SK-N-SH treated with all-trans-retinoic acid at 6 μM for 48 hours (cell line): Measurements from ENCODE around the gene ANKRD42.
A peak's percentile ranks its signal among the peaks of the same experiment; 100 is the strongest.

Experiments
- ATAC-seq: fragments of 200-7000 bp; cut with Tn5 transposase; 3 replicates; pipeline ENCODE4 v1.9.1; 2020; ENCODE audit warnings: mild to moderate bottlenecking, moderate library complexity
- ARNTL ChIP-seq: fragments of 450-650 bp; formaldehyde crosslinking; IDR thresholded peaks from 2 replicates; pipeline ENCODE4 v1.5.0; 2020; ENCODE audit warnings: low read depth, mild to moderate bottlenecking, moderate library complexity, borderline replicate concordance
- BACH2 ChIP-seq: fragments of 250-450 bp; sonication (Bioruptor Pico); IDR thresholded peaks from 2 replicates; pipeline ENCODE4 v1.9.0; 2021; ENCODE audit warnings: mild to moderate bottlenecking, borderline replicate concordance
- CREB5 ChIP-seq: fragments of 250-450 bp; sonication (Bioruptor Pico); IDR thresholded peaks from 2 replicates; pipeline ENCODE4 v1.5.1; 2020; ENCODE audit warnings: low read depth, mild to moderate bottlenecking, moderate library complexity
- CSRNP3 ChIP-seq: fragments of 250-450 bp; sonication (Bioruptor Pico); IDR thresholded peaks from 2 replicates; pipeline ENCODE4 v1.5.1; 2021; ENCODE audit warnings: mild to moderate bottlenecking, moderate library complexity
- ESRRG ChIP-seq: fragments of 250-450 bp; sonication (Bioruptor Pico); IDR thresholded peaks from 2 replicates; pipeline ENCODE4 v1.6.1; 2021; ENCODE audit warnings: mild to moderate bottlenecking
- GLIS3 ChIP-seq: fragments of 250-450 bp; sonication (Bioruptor Pico); IDR thresholded peaks from 2 replicates; pipeline ENCODE4 v1.5.0; 2020; ENCODE audit warnings: mild to moderate bottlenecking, moderate library complexity
- ISL1 ChIP-seq: fragments of 250-450 bp; sonication (Bioruptor Pico); IDR thresholded peaks from 2 replicates; pipeline ENCODE4 v2.1.2; 2022; ENCODE audit warnings: mild to moderate bottlenecking, moderate library complexity
- PATZ1 ChIP-seq: fragments of 250-450 bp; sonication (Bioruptor Pico); IDR thresholded peaks from 2 replicates; pipeline ENCODE4 v1.8.0; 2020; ENCODE audit warnings: mild to moderate bottlenecking, moderate library complexity, borderline replicate concordance
- RARB ChIP-seq: fragments of 250-450 bp; sonication (Bioruptor Pico); IDR thresholded peaks from 2 replicates; pipeline ENCODE4 v1.8.0; 2021; ENCODE audit warnings: mild to moderate bottlenecking, moderate library complexity
- SNAI2 ChIP-seq: fragments of 250-450 bp; sonication (Bioruptor Pico); IDR thresholded peaks from 2 replicates; pipeline ENCODE4 v1.5.0; 2020; ENCODE audit warnings: mild to moderate bottlenecking, moderate library complexity
- TCF4 ChIP-seq: fragments of 250-450 bp; sonication (Bioruptor Pico); IDR thresholded peaks from 2 replicates; pipeline ENCODE4 v1.8.0; 2021; ENCODE audit warnings: mild to moderate bottlenecking, moderate library complexity, borderline replicate concordance
- TOX ChIP-seq: fragments of 250-450 bp; sonication (Bioruptor Pico); IDR thresholded peaks from 2 replicates; pipeline ENCODE4 v1.8.0; 2021; ENCODE audit warnings: mild to moderate bottlenecking, moderate library complexity, borderline replicate concordance
- TSHZ2 ChIP-seq: fragments of 250-450 bp; sonication (Bioruptor Pico); IDR thresholded peaks from 2 replicates; pipeline ENCODE4 v1.5.0; 2020; ENCODE audit warnings: mild to moderate bottlenecking, moderate library complexity
- ZC3H10 ChIP-seq: fragments of 250-450 bp; sonication (Bioruptor Pico); IDR thresholded peaks from 2 replicates; pipeline ENCODE4 v1.5.1; 2021; ENCODE audit warnings: mild to moderate bottlenecking, moderate library complexity
- ZNF565 ChIP-seq: fragments of 450-650 bp; formaldehyde crosslinking; conservative IDR thresholded peaks from 2 replicates; pipeline ENCODE4 v1.5.0; 2020; ENCODE audit warnings: low read depth, mild to moderate bottlenecking, moderate library complexity
- ZNF70 ChIP-seq: fragments of 450-650 bp; formaldehyde crosslinking; IDR thresholded peaks from 2 replicates; pipeline ENCODE4 v1.5.0; 2020; ENCODE audit warnings: mild to moderate bottlenecking, moderate library complexity

Gene ANKRD42

GRCh38 chr11:83157594-83158356 is 35.7 kb upstream of the ANKRD42 start:
- no peak for TF ChIP-seq ARNTL (CRISPR knock-in tag)
- TF ChIP-seq TCF4 = no peak
- no peak for TF ChIP-seq CREB5 (CRISPR knock-in tag)
- TF ChIP-seq RARB (CRISPR knock-in tag) = no peak
- no peak for TF ChIP-seq GLIS3 (CRISPR knock-in tag)
- TF ChIP-seq TOX (CRISPR knock-in tag) = no peak
- TF ChIP-seq ZNF70 = 0 out of 2 replicates have a peak, but pooled peaks have one; percentile 30
- peak; percentile 23; the same call in 1 of the 2 replicates for TF ChIP-seq PATZ1
- ATAC-seq = peak; percentile 27

DNA sequence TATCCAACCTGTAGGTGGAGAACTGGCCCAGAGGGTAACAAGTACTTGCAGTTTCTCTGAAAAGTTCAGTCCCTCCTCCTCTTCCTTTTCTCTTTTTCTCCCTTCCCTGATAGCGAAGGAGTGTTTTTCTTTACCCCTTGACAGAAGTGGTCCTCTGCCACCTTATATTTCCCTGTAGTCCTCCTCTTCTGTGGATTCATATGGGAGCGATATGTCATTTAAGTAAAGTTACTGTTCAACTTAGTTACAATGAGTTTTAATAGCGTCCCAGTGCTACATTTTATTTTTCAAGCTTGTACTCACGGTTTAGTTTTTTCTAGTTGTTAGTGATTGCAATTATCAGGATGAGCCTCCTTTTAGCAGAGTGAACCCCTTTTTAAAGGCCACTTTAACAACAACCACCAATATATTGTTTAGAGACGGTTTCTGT is 35.1 kb upstream of the ANKRD42 start:
- ATAC-seq = no peak
- TF ChIP-seq TCF4 (no peak), ZC3H10 (CRISPR knock-in tag) (no peak), ARNTL (CRISPR knock-in tag) (no peak), CSRNP3 (CRISPR knock-in tag) (no peak), CREB5 (CRISPR knock-in tag) (no peak)

- ATAC-seq = no peak
- TF ChIP-seq TCF4 = no peak
- TF ChIP-seq GLIS3 (CRISPR knock-in tag) = no peak
- TF ChIP-seq ISL1 = no peak
- TF ChIP-seq RARB (CRISPR knock-in tag) = no peak
- no peak for TF ChIP-seq BACH2 (CRISPR knock-in tag)
- no peak for TF ChIP-seq PATZ1
- no peak for TF ChIP-seq ZC3H10 (CRISPR knock-in tag)
- TF ChIP-seq ZNF565 (CRISPR knock-in tag) = no peak
- TF ChIP-seq SNAI2 (CRISPR knock-in tag) = no peak
- no peak for TF ChIP-seq TSHZ2 (CRISPR knock-in tag)
- TF ChIP-seq ZNF70 = no peak
- TF ChIP-seq CREB5 (CRISPR knock-in tag) = no peak
- TF ChIP-seq ESRRG (CRISPR knock-in tag) = no peak
- TF ChIP-seq ARNTL (CRISPR knock-in tag) = no peak
- TF ChIP-seq TOX (CRISPR knock-in tag) = no peak
Observed at GRCh38 chr11:83158965-83159901, 34.3 kb upstream of the ANKRD42 start.
